PC-3 (cell line): ENCODE measurements around the gene CDK15.

Experiments used
- CTCF ChIP-seq: fragments of 300-600 bp; sonication (generic); conservative IDR thresholded peaks from 2 replicates; pipeline ENCODE4 v1.5.1; 2017; ENCODE audit warnings: antibody characterized with exemption, low read depth, mild to moderate bottlenecking, low read length
- EZH2 ChIP-seq: fragments of 300-600 bp; sonication (generic); IDR thresholded peaks from one replicate; pipeline ENCODE4 v1.6.1; 2017; ENCODE audit warnings: antibody characterized with exemption, mild to moderate bottlenecking, low read length; ENCODE audit not compliant: unreplicated experiment

GRCh38 chr2:201780674-201781493 lies 25.5 kb upstream of the CDK15 start, which contains the start of gene ALS2:
- TF ChIP-seq CTCF (no peak), EZH2 (no peak)
